ENCODE results near the gene DCTN4. TPM values are rescaled to one million over a fixed set of nuclear protein-coding genes. Genes with fewer than 3 reads are reported as not detected.

DCTN4 gene
- total and polyA plus RNA-seq, 7 donors: 17.5 to 56.0 (median 51.0) TPM

DNA sequence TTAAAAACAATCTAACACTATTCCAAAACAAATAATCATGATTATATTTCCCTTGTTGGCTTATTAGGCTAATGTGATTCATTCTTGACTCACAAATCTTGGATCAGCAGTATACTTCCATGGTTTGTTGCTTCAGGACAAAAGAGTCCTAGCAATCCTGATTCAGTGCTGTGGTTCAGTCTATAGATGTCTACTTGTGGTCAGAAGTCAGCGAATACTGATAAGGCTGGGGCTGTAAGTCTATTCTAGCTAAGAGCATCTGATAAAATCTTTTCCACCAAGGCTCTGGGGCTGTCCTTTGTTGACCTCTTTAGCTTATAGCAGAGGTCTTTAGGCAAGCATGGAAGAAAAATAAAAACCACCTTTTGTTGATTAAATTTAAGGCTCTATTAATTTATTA is 15.3 kb upstream of the DCTN4 start:
- H3K27me3 ChIP-seq: no peaks in the 10 kb centered on the region
- H3K9me3 ChIP-seq: no peaks in the 10 kb centered on the region
- H3K4me3 ChIP-seq: no peak overlapping the region
- intact Hi-C loops (cut with DNase I): no loop called here
- no peaks in the 10 kb centered on the region for H3K36me3 ChIP-seq
- H3K27ac ChIP-seq: no peak overlapping the region
- no peak for DNase-seq
- no peak for TF ChIP-seq EP300 (IDR thresholded peaks at IDR 0.05)
- H3K4me1 ChIP-seq: peaks cover 0 to 8% (median 3%) of the 10 kb centered on the region in 4 donors
- 60 to 83% methylated on average over 1 of the region's 1 CpG for WGBS, 2 donors

DNA sequence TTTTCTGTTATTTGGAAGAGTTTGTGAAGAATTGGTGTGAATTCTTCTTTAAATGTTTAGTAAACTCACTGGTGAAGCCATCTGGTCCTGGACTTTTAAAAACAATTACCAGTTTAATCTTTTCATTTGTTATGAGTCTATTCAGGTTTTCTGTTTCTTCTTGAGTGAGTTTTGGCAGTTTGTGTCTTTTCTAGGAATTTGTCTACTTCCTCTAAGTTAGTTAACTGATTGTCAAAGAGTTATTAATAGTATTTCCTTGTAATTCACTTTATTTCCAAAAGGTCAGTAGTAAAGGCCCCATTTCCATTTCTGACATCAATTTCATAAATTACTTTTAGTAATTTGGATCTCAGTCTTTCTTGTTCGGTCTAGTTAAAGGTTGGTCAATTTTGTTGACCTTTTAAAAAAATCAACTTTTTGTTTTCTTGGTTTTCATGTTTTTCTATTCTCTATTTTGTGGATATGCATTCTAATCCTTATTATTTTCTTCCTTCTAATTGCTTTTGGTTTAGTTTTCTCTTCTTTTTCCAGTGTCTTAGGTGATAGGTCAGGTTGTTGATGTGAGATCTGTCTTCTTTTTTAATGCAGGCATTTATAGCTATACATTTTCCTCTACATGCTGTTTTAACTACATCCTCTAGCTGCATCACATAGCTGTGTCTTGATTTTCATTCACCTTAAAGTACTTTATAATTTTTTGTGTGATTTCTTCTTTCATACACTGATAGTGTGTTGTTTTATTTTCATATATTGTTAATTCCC is 12.4 kb upstream of the DCTN4 start:
- intact Hi-C loops (cut with DNase I): no loop called here
- DNase-seq: no peak
- 81 to 88% methylated on average over 1 of the region's 1 CpG for WGBS, 2 donors
- Histone ChIP-seq H3K4me3 (no peak overlapping the region), H3K36me3 (no peaks in the 10 kb centered on the region), H3K27me3 (no peaks in the 10 kb centered on the region), H3K4me1 (no peaks in the 10 kb centered on the region), H3K27ac (no peak overlapping the region), H3K9me3 (no peaks in the 10 kb centered on the region)
- TF ChIP-seq EP300 (IDR thresholded peaks at IDR 0.05) (no peak), POLR2AphosphoS5 (IDR thresholded peaks at IDR 0.05) (no peak), POLR2A (IDR thresholded peaks at IDR 0.05) (no peak)
- TF ChIP-seq, protein P1, sequence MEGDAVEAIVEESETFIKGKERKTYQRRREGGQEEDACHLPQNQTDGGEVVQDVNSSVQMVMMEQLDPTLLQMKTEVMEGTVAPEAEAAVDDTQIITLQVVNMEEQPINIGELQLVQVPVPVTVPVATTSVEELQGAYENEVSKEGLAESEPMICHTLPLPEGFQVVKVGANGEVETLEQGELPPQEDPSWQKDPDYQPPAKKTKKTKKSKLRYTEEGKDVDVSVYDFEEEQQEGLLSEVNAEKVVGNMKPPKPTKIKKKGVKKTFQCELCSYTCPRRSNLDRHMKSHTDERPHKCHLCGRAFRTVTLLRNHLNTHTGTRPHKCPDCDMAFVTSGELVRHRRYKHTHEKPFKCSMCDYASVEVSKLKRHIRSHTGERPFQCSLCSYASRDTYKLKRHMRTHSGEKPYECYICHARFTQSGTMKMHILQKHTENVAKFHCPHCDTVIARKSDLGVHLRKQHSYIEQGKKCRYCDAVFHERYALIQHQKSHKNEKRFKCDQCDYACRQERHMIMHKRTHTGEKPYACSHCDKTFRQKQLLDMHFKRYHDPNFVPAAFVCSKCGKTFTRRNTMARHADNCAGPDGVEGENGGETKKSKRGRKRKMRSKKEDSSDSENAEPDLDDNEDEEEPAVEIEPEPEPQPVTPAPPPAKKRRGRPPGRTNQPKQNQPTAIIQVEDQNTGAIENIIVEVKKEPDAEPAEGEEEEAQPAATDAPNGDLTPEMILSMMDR (IDR thresholded peaks at IDR 0.05): no peak

- H3K27ac ChIP-seq: no peak overlapping the region
- intact Hi-C loops (cut with DNase I): no loop called here
- WGBS, 2 donors: 49 to 63% methylated on average over 2 of the region's 2 CpGs
- H3K9me3 ChIP-seq: no peaks in the 10 kb centered on the region
- DNase-seq: no peak
- TF ChIP-seq POLR2A (IDR thresholded peaks at IDR 0.05): no peak
- TF ChIP-seq POLR2AphosphoS5 (IDR thresholded peaks at IDR 0.05): no peak
- TF ChIP-seq, protein P1 (IDR thresholded peaks at IDR 0.05): no peak
- no peak for TF ChIP-seq EP300 (IDR thresholded peaks at IDR 0.05)
- H3K27me3 ChIP-seq: no peaks in the 10 kb centered on the region
- H3K36me3 ChIP-seq: no peaks in the 10 kb centered on the region
- no peak overlapping the region for H3K4me3 ChIP-seq
- no peaks in the 10 kb centered on the region for H3K4me1 ChIP-seq
These were observed 7.4 kb upstream of the DCTN4 start for GRCh38 chr5:150766251-150766650.

GRCh38 chr5:150765799-150766169 is 7.0 kb upstream of the DCTN4 start:
- Histone ChIP-seq H3K27ac (peak overlapping the region in 1 of 4 donors; percentile 56), H3K27me3 (no peaks in the 10 kb centered on the region), H3K4me3 (no peak overlapping the region), H3K4me1 (no peaks in the 10 kb centered on the region), H3K9me3 (no peaks in the 10 kb centered on the region), H3K36me3 (no peaks in the 10 kb centered on the region)
- DNase-seq: no peak
- intact Hi-C loops (cut with DNase I): no loop called here
- 91 to 92% methylated on average over 1 of the region's 1 CpG for WGBS, 2 donors
- TF ChIP-seq, protein P1 (IDR thresholded peaks at IDR 0.05): no peak
- TF ChIP-seq EP300 (IDR thresholded peaks at IDR 0.05) (no peak), POLR2A (IDR thresholded peaks at IDR 0.05) (no peak), POLR2AphosphoS5 (IDR thresholded peaks at IDR 0.05) (no peak)

- intact Hi-C loops (cut with DNase I): no loop called here
- WGBS, 2 donors: 65 to 94% methylated on average over 2 of the region's 2 CpGs
These were observed 6.4 kb upstream of the DCTN4 start for GRCh38 chr5:150765011-150765798.

More at GRCh38 chr5:150765011-150765798, 6.4 kb upstream of the DCTN4 start:
- no peaks in the 10 kb centered on the region for H3K4me1 ChIP-seq
- no peak for DNase-seq
- no peaks in the 10 kb centered on the region for H3K36me3 ChIP-seq
- no peak overlapping the region for H3K4me3 ChIP-seq
- TF ChIP-seq, protein P1 (IDR thresholded peaks at IDR 0.05): no peak
- TF ChIP-seq POLR2A (IDR thresholded peaks at IDR 0.05) (no peak), POLR2AphosphoS5 (IDR thresholded peaks at IDR 0.05) (no peak), EP300 (IDR thresholded peaks at IDR 0.05) (no peak)
- H3K9me3 ChIP-seq: no peaks in the 10 kb centered on the region
- H3K27me3 ChIP-seq: no peaks in the 10 kb centered on the region
- H3K27ac ChIP-seq: peak overlapping the region in 1 of 4 donors; percentile 56
